ENCODE data around the gene FAM181A. TPM values are rescaled to one million over a fixed set of nuclear protein-coding genes. Genes with fewer than 3 reads are reported as not detected.

Gene FAM181A
- polyA plus RNA-seq, 1 donor from 2014 or later: 0.43 TPM

DNA sequence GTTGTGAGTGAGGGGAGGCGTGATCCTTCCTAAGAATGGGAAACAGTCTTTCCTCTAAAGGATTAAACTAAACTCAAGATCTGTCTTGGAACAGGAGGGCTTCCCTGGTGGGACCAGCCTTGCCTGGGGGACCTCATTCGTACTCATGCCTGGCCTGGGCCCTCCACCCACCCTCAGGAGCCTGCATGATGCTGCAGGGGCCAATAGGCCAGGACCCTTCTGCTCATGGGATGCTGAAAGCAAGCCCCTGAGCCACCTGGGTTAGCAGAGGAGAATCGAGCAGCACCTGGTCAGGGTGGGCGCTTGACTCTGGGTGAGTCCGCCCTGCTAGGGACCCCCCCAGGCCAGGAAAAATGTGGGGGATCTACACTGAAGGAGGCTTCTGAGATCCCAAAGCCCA is 48.3 kb upstream of the FAM181A start:
- Histone ChIP-seq H3K9ac (ENCODE audit: low read length) (no peak overlapping the region), H3K9me3 (ENCODE audit: low read length) (peaks cover 4% of the 10 kb centered on the region), H3K27ac (ENCODE audit: low read length) (no peak overlapping the region), H3K36me3 (ENCODE audit: insufficient read depth, low read length) (no peaks in the 10 kb centered on the region), H3K4me2 (ENCODE audit: low read length) (no peak overlapping the region), H3K9me2 (ENCODE audit: insufficient read depth, low read length) (no peaks in the 10 kb centered on the region), H3F3A (ENCODE audit: insufficient read depth, low read length, poor library complexity, severe bottlenecking) (no peaks in the 10 kb centered on the region), H4K20me1 (ENCODE audit: insufficient read depth) (no peaks in the 10 kb centered on the region), H3K4me3 (ENCODE audit: low read length) (no peak overlapping the region), H3K27me3 (ENCODE audit: insufficient read depth, low read depth, low read length) (no peaks in the 10 kb centered on the region), H2AFZ (ENCODE audit: low read depth, low read length) (no peak overlapping the region), H3K79me2 (replicated peaks; ENCODE audit: insufficient read depth, low read length) (no peaks in the 10 kb centered on the region)
- TF ChIP-seq, protein P1, sequence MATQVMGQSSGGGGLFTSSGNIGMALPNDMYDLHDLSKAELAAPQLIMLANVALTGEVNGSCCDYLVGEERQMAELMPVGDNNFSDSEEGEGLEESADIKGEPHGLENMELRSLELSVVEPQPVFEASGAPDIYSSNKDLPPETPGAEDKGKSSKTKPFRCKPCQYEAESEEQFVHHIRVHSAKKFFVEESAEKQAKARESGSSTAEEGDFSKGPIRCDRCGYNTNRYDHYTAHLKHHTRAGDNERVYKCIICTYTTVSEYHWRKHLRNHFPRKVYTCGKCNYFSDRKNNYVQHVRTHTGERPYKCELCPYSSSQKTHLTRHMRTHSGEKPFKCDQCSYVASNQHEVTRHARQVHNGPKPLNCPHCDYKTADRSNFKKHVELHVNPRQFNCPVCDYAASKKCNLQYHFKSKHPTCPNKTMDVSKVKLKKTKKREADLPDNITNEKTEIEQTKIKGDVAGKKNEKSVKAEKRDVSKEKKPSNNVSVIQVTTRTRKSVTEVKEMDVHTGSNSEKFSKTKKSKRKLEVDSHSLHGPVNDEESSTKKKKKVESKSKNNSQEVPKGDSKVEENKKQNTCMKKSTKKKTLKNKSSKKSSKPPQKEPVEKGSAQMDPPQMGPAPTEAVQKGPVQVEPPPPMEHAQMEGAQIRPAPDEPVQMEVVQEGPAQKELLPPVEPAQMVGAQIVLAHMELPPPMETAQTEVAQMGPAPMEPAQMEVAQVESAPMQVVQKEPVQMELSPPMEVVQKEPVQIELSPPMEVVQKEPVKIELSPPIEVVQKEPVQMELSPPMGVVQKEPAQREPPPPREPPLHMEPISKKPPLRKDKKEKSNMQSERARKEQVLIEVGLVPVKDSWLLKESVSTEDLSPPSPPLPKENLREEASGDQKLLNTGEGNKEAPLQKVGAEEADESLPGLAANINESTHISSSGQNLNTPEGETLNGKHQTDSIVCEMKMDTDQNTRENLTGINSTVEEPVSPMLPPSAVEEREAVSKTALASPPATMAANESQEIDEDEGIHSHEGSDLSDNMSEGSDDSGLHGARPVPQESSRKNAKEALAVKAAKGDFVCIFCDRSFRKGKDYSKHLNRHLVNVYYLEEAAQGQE (IDR thresholded peaks at IDR 0.05; ENCODE audit: borderline replicate concordance): no peak
- TF ChIP-seq RAD21 (conservative IDR thresholded peaks at IDR 0.05): no peak
- no peak for TF ChIP-seq TAF1 (IDR thresholded peaks at IDR 0.05; ENCODE audit: low read depth)
- TF ChIP-seq MXI1 (conservative IDR thresholded peaks at IDR 0.05; ENCODE audit: poor library complexity, severe bottlenecking): no peak
- no peak for TF ChIP-seq SMC3 (conservative IDR thresholded peaks at IDR 0.05; ENCODE audit: poor library complexity)
- no peak for TF ChIP-seq POLR2AphosphoS5 (IDR thresholded peaks at IDR 0.05)

DNA sequence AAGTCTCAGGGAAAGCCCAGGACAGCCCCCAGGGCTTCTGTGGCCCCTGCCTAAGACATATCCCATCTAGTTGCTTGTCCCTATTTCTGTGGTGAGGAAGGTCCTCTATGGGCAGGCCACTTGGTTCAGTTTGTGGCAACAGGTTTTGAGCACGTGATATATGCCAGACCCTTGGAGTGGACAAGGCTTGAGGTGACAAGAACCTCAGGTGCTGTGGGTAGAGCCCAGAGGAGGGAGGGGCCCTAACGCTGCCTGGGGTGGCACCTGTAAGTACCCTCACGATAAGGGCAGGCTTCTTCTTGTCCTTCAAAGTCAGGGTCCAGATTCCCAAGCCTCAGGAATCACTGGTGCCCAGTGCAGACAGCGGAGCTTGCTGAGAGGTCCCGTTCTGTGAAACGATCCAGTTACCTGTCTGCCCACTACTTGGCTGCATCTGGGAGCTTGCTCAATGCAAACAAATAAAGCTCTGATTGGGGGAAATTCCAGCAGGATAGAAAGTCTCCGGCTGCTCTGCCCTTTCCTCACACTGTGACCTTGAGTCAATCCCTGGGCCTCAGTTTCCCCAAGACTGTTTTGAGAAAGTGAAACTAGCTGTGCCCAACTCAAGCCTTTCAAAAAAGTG is 47.7 kb upstream of the FAM181A start:
- H3K9me2 ChIP-seq (ENCODE audit: insufficient read depth, low read length): no peaks in the 10 kb centered on the region
- no peak overlapping the region for H3K4me3 ChIP-seq (ENCODE audit: low read length)
- H3K27me3 ChIP-seq (ENCODE audit: insufficient read depth, low read depth, low read length): no peaks in the 10 kb centered on the region
- H3K36me3 ChIP-seq (ENCODE audit: insufficient read depth, low read length): no peaks in the 10 kb centered on the region
- no peaks in the 10 kb centered on the region for H4K20me1 ChIP-seq (ENCODE audit: insufficient read depth)
- H3K9ac ChIP-seq (ENCODE audit: low read length): no peak overlapping the region
- no peak overlapping the region for H2AFZ ChIP-seq (ENCODE audit: low read depth, low read length)
- H3K4me2 ChIP-seq (ENCODE audit: low read length): no peak overlapping the region
- TF ChIP-seq, protein P2, sequence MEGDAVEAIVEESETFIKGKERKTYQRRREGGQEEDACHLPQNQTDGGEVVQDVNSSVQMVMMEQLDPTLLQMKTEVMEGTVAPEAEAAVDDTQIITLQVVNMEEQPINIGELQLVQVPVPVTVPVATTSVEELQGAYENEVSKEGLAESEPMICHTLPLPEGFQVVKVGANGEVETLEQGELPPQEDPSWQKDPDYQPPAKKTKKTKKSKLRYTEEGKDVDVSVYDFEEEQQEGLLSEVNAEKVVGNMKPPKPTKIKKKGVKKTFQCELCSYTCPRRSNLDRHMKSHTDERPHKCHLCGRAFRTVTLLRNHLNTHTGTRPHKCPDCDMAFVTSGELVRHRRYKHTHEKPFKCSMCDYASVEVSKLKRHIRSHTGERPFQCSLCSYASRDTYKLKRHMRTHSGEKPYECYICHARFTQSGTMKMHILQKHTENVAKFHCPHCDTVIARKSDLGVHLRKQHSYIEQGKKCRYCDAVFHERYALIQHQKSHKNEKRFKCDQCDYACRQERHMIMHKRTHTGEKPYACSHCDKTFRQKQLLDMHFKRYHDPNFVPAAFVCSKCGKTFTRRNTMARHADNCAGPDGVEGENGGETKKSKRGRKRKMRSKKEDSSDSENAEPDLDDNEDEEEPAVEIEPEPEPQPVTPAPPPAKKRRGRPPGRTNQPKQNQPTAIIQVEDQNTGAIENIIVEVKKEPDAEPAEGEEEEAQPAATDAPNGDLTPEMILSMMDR (IDR thresholded peaks at IDR 0.05; ENCODE audit: poor library complexity, severe bottlenecking): no peak
- TF ChIP-seq TAF1 (IDR thresholded peaks at IDR 0.05; ENCODE audit: low read depth): no peak
- no peak for TF ChIP-seq SMC3 (conservative IDR thresholded peaks at IDR 0.05; ENCODE audit: poor library complexity)
- TF ChIP-seq EP300 (conservative IDR thresholded peaks at IDR 0.05; ENCODE audit: poor library complexity, severe bottlenecking): no peak
- no peak for TF ChIP-seq POLR2AphosphoS5 (IDR thresholded peaks at IDR 0.05)
- TF ChIP-seq EZH2 (IDR thresholded peaks at IDR 0.05; ENCODE audit: borderline replicate concordance, insufficient read depth, low read length, poor library complexity, severe bottlenecking): no peak
- no peak for TF ChIP-seq MXI1 (conservative IDR thresholded peaks at IDR 0.05; ENCODE audit: poor library complexity, severe bottlenecking)
- TF ChIP-seq, protein P1 (IDR thresholded peaks at IDR 0.05; ENCODE audit: borderline replicate concordance): no peak
- TF ChIP-seq RAD21 (conservative IDR thresholded peaks at IDR 0.05): no peak
- H3F3A ChIP-seq (ENCODE audit: insufficient read depth, low read length, poor library complexity, severe bottlenecking): no peaks in the 10 kb centered on the region
- H3K79me2 ChIP-seq (replicated peaks; ENCODE audit: insufficient read depth, low read length): no peaks in the 10 kb centered on the region
- H3K27ac ChIP-seq (ENCODE audit: low read length): no peak overlapping the region
- H3K9me3 ChIP-seq (ENCODE audit: low read length): peaks cover 4% of the 10 kb centered on the region
